HepG2 (cell line): Measurements from ENCODE around the gene SGSH. TPM values are rescaled to one million over a fixed set of nuclear protein-coding genes. Genes with fewer than 3 reads are reported as not detected.

ENCODE experiments used
- BORCS8-MEF2B ChIP-seq: sonication (generic); formaldehyde crosslinking; IDR thresholded peaks from 2 replicates; pipeline ENCODE4 v1.8.0; 2022; ENCODE audit warnings: mild to moderate bottlenecking, missing genetic modification reagents
- ETV6 ChIP-seq: sonication (generic); formaldehyde crosslinking; conservative IDR thresholded peaks from 2 replicates; pipeline ENCODE4 v1.4.0; 2020; ENCODE audit warnings: missing genetic modification reagents
- FOXO1 ChIP-seq: sonication (generic); formaldehyde crosslinking; IDR thresholded peaks from 2 replicates; pipeline ENCODE4 v1.4.0; 2020; ENCODE audit warnings: missing genetic modification reagents
- GATAD1 ChIP-seq: IDR thresholded peaks from 2 replicates; pipeline ENCODE4 v1.6.1; 2016; ENCODE audit warnings: missing genetic modification reagents, missing compliant biosample characterization
- HDAC2 ChIP-seq: sonication (generic); formaldehyde crosslinking; IDR thresholded peaks from 2 replicates; pipeline ENCODE4 v1.4.0; 2020; ENCODE audit warnings: missing genetic modification reagents
- HNRNPL ChIP-seq: fragments of 200-400 bp; formaldehyde crosslinking; IDR thresholded peaks from 2 replicates; pipeline ENCODE4 v1.6.1; 2017; ENCODE audit warnings: mild to moderate bottlenecking, low read depth, low read length
- HOXA5 ChIP-seq: sonication (generic); formaldehyde crosslinking; IDR thresholded peaks from 2 replicates; pipeline ENCODE4 v1.4.0; 2020; ENCODE audit warnings: missing genetic modification reagents
- MXD4 ChIP-seq: IDR thresholded peaks from 2 replicates; pipeline ENCODE4 v1.6.1; 2016; ENCODE audit warnings: mild to moderate bottlenecking, missing biosample characterization, missing genetic modification reagents
- MYNN ChIP-seq: sonication (generic); formaldehyde crosslinking; IDR thresholded peaks from 2 replicates; pipeline ENCODE4 v1.4.0; 2020; ENCODE audit warnings: mild to moderate bottlenecking, low read depth, missing genetic modification reagents
- NR2F2 ChIP-seq: IDR thresholded peaks from 2 replicates; pipeline ENCODE4 v1.6.1; 2012; ENCODE audit warnings: low read depth, inconsistent platforms, borderline replicate concordance
- SIX4 ChIP-seq: sonication (generic); formaldehyde crosslinking; IDR thresholded peaks from 2 replicates; pipeline ENCODE4 v1.4.0; 2020; ENCODE audit warnings: missing genetic modification reagents
- SP1 ChIP-seq, 2 experiments: fragments of 450-650 bp in 1 of 2; sonication (generic) in 1 of 2; formaldehyde crosslinking in 1 of 2; IDR thresholded peaks; 2 replicates each; pipeline versions ENCODE4 v1.4.0 to v1.6.1; 2016 to 2020; ENCODE audit warnings: missing genetic modification reagents in 1 of 2
- THAP11 ChIP-seq: IDR thresholded peaks from 2 replicates; pipeline ENCODE4 v1.6.1; 2016; ENCODE audit warnings: missing biosample characterization, missing genetic modification reagents
- THAP9 ChIP-seq: sonication (generic); formaldehyde crosslinking; IDR thresholded peaks from 2 replicates; pipeline ENCODE4; 2020; ENCODE audit warnings: missing genetic modification reagents, mild to moderate bottlenecking, borderline replicate concordance
- ZKSCAN8 ChIP-seq: IDR thresholded peaks from 2 replicates; pipeline ENCODE4 v1.6.1; 2016; ENCODE audit warnings: borderline replicate concordance, missing genetic modification reagents, missing compliant biosample characterization
- ZNF331 ChIP-seq: sonication (generic); formaldehyde crosslinking; IDR thresholded peaks from 2 replicates; pipeline ENCODE4 v1.4.0; 2020; ENCODE audit warnings: missing genetic modification reagents
- ZNF383 ChIP-seq: sonication (generic); formaldehyde crosslinking; IDR thresholded peaks from 2 replicates; pipeline ENCODE4 v1.4.0; 2020; ENCODE audit warnings: missing genetic modification reagents, mild to moderate bottlenecking, borderline replicate concordance
- ZNF703 ChIP-seq: sonication (generic); formaldehyde crosslinking; IDR thresholded peaks from 2 replicates; pipeline ENCODE4 v1.5.1; 2020; ENCODE audit warnings: missing genetic modification reagents, mild to moderate bottlenecking, moderate library complexity, borderline replicate concordance
- ZNF83 ChIP-seq: sonication (generic); formaldehyde crosslinking; IDR thresholded peaks from 2 replicates; pipeline ENCODE4 v1.4.0; 2020; ENCODE audit warnings: missing genetic modification reagents, mild to moderate bottlenecking, borderline replicate concordance
- ZSCAN9 ChIP-seq: IDR thresholded peaks from 2 replicates; pipeline ENCODE4 v1.6.1; 2016; ENCODE audit warnings: borderline replicate concordance
- polyA plus RNA-seq, 8 experiments: library from polyadenylated mRNA; depleted of rRNA in 3 of 8; stranded (reverse) in 7 of 8; unstranded in 1 of 8; fragments of >200 nt; fragmentation: Illumina TruSeq in 4 of 8; extraction: Trizol in 4 of 8; gene quantifications; 2 replicates each; pipeline versions ENCODE4 v1.2.1 to v1.2.3, GENCODE V29; 2011 to 2016; ENCODE audit warnings: low read depth in 4 of 8, missing spikeins in 1 of 8, mixed read lengths in 1 of 8; ENCODE audit not compliant: insufficient read depth in 1 of 8
- total RNA-seq, 5 experiments: library from RNA; depleted of rRNA; stranded (reverse); fragments of >200 nt; fragmentation: Illumina TruSeq; extraction: Trizol; gene quantifications; 2 replicates each; pipeline ENCODE4 v1.2.3, GENCODE V29; 2016; ENCODE audit warnings: low read depth in 1 of 5
- TF ChIP-seq, protein P1 (sequence below), 2 experiments: sonication (generic) in 1 of 2; formaldehyde crosslinking in 1 of 2; IDR thresholded peaks; 2 replicates each; pipeline versions ENCODE4 v1.4.0 to v1.6.1; 2016 to 2020; ENCODE audit warnings: borderline replicate concordance in 1 of 2, low read depth in 1 of 2, mild to moderate bottlenecking in 1 of 2, missing genetic modification reagents in 1 of 2
- TF ChIP-seq, protein P2 (sequence below): sonication (generic); formaldehyde crosslinking; IDR thresholded peaks from 2 replicates; pipeline ENCODE4 v1.5.0; 2020; ENCODE audit warnings: missing genetic modification reagents

Gene SGSH
- total and polyA plus RNA-seq, 2 of the 13 experiments (the other 11 are each of a cell fraction or from before 2014, with no cell fraction given): 12.2 to 17.6 TPM

- TF ChIP-seq, protein P1, sequence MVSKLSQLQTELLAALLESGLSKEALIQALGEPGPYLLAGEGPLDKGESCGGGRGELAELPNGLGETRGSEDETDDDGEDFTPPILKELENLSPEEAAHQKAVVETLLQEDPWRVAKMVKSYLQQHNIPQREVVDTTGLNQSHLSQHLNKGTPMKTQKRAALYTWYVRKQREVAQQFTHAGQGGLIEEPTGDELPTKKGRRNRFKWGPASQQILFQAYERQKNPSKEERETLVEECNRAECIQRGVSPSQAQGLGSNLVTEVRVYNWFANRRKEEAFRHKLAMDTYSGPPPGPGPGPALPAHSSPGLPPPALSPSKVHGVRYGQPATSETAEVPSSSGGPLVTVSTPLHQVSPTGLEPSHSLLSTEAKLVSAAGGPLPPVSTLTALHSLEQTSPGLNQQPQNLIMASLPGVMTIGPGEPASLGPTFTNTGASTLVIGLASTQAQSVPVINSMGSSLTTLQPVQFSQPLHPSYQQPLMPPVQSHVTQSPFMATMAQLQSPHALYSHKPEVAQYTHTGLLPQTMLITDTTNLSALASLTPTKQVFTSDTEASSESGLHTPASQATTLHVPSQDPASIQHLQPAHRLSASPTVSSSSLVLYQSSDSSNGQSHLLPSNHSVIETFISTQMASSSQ (IDR thresholded peaks at IDR 0.05; ENCODE audit: low read depth): no peak
- TF ChIP-seq, protein P1 (CRISPR knock-in tag; IDR thresholded peaks at IDR 0.05; ENCODE audit: borderline replicate concordance): no peak
- TF ChIP-seq SP1 (IDR thresholded peaks at IDR 0.05): no peak
- TF ChIP-seq SP1 (CRISPR knock-in tag; IDR thresholded peaks at IDR 0.05): 0 out of 2 replicates have a peak, but pooled peaks have one; percentile 14
- TF ChIP-seq, protein P2, sequence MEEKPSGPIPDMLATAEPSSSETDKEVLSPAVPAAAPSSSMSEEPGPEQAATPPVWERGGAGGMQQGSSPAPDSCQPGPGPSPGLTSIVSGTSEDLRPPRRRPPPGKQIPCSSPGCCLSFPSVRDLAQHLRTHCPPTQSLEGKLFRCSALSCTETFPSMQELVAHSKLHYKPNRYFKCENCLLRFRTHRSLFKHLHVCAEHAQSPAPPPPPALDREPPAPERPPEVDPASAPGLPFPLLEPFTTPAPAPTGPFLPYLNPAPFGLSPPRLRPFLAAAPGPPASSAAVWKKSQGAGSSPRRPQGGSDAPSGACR (CRISPR knock-in tag): no peak
- peak; percentile 44; the same call in 1 of the 2 replicates for TF ChIP-seq MXD4
- TF ChIP-seq FOXO1: peak; percentile 31; the same call in 1 of the 2 replicates
- 0 out of 2 replicates have a peak, but pooled peaks have one; percentile 32 for TF ChIP-seq ZSCAN9 (CRISPR knock-in tag)
- no peak for TF ChIP-seq SIX4 (CRISPR knock-in tag)
- TF ChIP-seq ZNF83 (CRISPR knock-in tag): no peak
- TF ChIP-seq ZNF383 (CRISPR knock-in tag): no peak
- no peak for TF ChIP-seq GATAD1 (CRISPR knock-in tag)
- no peak for TF ChIP-seq MYNN (CRISPR knock-in tag)
- peak; percentile 68 for TF ChIP-seq BORCS8-MEF2B (CRISPR knock-in tag)
- 0 out of 2 replicates have a peak, but pooled peaks have one; percentile 53 for TF ChIP-seq THAP9 (CRISPR knock-in tag)
- TF ChIP-seq NR2F2: peak; percentile 79
- peak; percentile 34 for TF ChIP-seq HDAC2 (CRISPR knock-in tag)
- TF ChIP-seq HNRNPL: 0 out of 2 replicates have a peak, but pooled peaks have one; percentile 39
- TF ChIP-seq ETV6 (CRISPR knock-in tag): peak; percentile 65; the same call in 1 of the 2 replicates
- TF ChIP-seq ZNF331 (CRISPR knock-in tag): 0 out of 2 replicates have a peak, but pooled peaks have one; percentile 7
- TF ChIP-seq ZKSCAN8 (CRISPR knock-in tag): no peak
- TF ChIP-seq ZNF703 (CRISPR knock-in tag): 0 out of 2 replicates have a peak, but pooled peaks have one; percentile 74
- TF ChIP-seq THAP11 (CRISPR knock-in tag): no peak
- TF ChIP-seq HOXA5 (CRISPR knock-in tag): 0 out of 2 replicates have a peak, but pooled peaks have one; percentile 22
Measured at GRCh38 chr17:80195671-80196529, 24.2 kb downstream of the SGSH start (continued).
